ENCODE measurements around the gene PRKCI.

The PRKCI gene

GRCh38 chr3:170309046-170309445 lies 86.8 kb downstream of the PRKCI start:
- Histone ChIP-seq H2AFZ (ENCODE audit: low read depth, low read length) (no peak overlapping the region), H4K20me1 (ENCODE audit: insufficient read depth, low read length) (no peaks in the 10 kb centered on the region), H3K4me1 (ENCODE audit: insufficient read depth, low read length) (no peaks in the 10 kb centered on the region), H3K79me2 (ENCODE audit: insufficient read depth, low read length) (no peaks in the 10 kb centered on the region), H3K27me3 (ENCODE audit: insufficient read depth, low read length, poor library complexity) (no peaks in the 10 kb centered on the region), H3K9ac (ENCODE audit: low read depth, low read length) (no peak overlapping the region), H3K9me3 (ENCODE audit: insufficient read depth, low read length, severe bottlenecking) (no peaks in the 10 kb centered on the region), H3K27ac (ENCODE audit: low read length) (no peak overlapping the region), H3K36me3 (ENCODE audit: insufficient read depth, low read length) (no peaks in the 10 kb centered on the region), H3K4me2 (ENCODE audit: insufficient read depth, low read length) (no peak overlapping the region), H3K4me3 (ENCODE audit: low read depth in 1 of 2, low read length in 2 of 2) (no peak overlapping the region)
- TF ChIP-seq CTCF (IDR thresholded peaks at IDR 0.05; ENCODE audit: borderline replicate concordance, extremely low read depth, low read length, poor library complexity, severe bottlenecking) (no peak), EZH2 (IDR thresholded peaks at IDR 0.05; ENCODE audit: borderline replicate concordance, low read depth, low read length, severe bottlenecking) (no peak)
- no peak for ATAC-seq (ENCODE audit: insufficient read depth, low read depth)
- DNase-seq, result no peak

DNA sequence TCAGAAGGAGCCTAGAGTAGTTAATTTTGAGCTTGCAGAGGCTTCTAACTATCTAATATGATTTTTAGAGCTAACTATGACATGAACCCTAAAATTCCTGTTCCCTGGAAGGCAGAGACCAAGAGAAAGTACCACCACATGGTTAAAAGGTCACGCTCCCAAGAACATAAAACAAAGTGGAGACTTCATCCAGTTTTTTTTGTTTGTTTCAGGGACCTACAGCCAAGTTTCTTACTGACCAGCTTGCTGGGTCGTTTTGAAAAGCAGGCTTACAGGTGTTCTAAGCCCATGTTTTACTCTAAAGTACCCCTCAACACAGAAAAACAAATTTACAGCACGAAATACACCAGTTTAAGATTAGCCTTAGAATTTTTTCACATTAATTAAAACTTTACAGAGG lies 95.7 kb downstream of the PRKCI start:
- Histone ChIP-seq H3K4me1 (ENCODE audit: insufficient read depth, low read length) (no peaks in the 10 kb centered on the region), H3K79me2 (ENCODE audit: insufficient read depth, low read length) (no peaks in the 10 kb centered on the region), H3K27ac (ENCODE audit: low read length) (no peak overlapping the region), H3K9me3 (ENCODE audit: insufficient read depth, low read length, severe bottlenecking) (no peaks in the 10 kb centered on the region), H3K4me2 (ENCODE audit: insufficient read depth, low read length) (no peak overlapping the region), H3K9ac (ENCODE audit: low read depth, low read length) (no peak overlapping the region), H3K36me3 (ENCODE audit: insufficient read depth, low read length) (no peaks in the 10 kb centered on the region), H4K20me1 (ENCODE audit: insufficient read depth, low read length) (no peaks in the 10 kb centered on the region), H3K4me3 (ENCODE audit: low read depth in 1 of 2, low read length in 2 of 2) (no peak overlapping the region), H2AFZ (ENCODE audit: low read depth, low read length) (no peak overlapping the region), H3K27me3 (ENCODE audit: insufficient read depth, low read length, poor library complexity) (no peaks in the 10 kb centered on the region)
- DNase-seq (no peak), ATAC-seq (ENCODE audit: insufficient read depth, low read depth) (no peak)
- TF ChIP-seq CTCF (IDR thresholded peaks at IDR 0.05; ENCODE audit: borderline replicate concordance, extremely low read depth, low read length, poor library complexity, severe bottlenecking), result no peak
- no peak for TF ChIP-seq EZH2 (IDR thresholded peaks at IDR 0.05; ENCODE audit: borderline replicate concordance, low read depth, low read length, severe bottlenecking)

GRCh38 chr3:170320461-170321121 lies 98.4 kb downstream of the PRKCI start:
- DNase-seq, result no peak

More at GRCh38 chr3:170320461-170321121, 98.4 kb downstream of the PRKCI start:
- Histone ChIP-seq H3K27me3 (ENCODE audit: insufficient read depth, low read length, poor library complexity) (no peaks in the 10 kb centered on the region), H3K9ac (ENCODE audit: low read depth, low read length) (no peak overlapping the region), H3K79me2 (ENCODE audit: insufficient read depth, low read length) (no peaks in the 10 kb centered on the region), H3K4me2 (ENCODE audit: insufficient read depth, low read length) (no peak overlapping the region), H3K4me3 (ENCODE audit: low read depth in 1 of 2, low read length in 2 of 2) (no peak overlapping the region), H3K9me3 (ENCODE audit: insufficient read depth, low read length, severe bottlenecking) (no peaks in the 10 kb centered on the region), H3K4me1 (ENCODE audit: insufficient read depth, low read length) (no peaks in the 10 kb centered on the region), H4K20me1 (ENCODE audit: insufficient read depth, low read length) (no peaks in the 10 kb centered on the region), H3K27ac (ENCODE audit: low read length) (no peak overlapping the region), H3K36me3 (ENCODE audit: insufficient read depth, low read length) (no peaks in the 10 kb centered on the region), H2AFZ (ENCODE audit: low read depth, low read length) (no peak overlapping the region)
- ATAC-seq (ENCODE audit: insufficient read depth, low read depth), result no peak
- TF ChIP-seq EZH2 (IDR thresholded peaks at IDR 0.05; ENCODE audit: borderline replicate concordance, low read depth, low read length, severe bottlenecking) (no peak), CTCF (IDR thresholded peaks at IDR 0.05; ENCODE audit: borderline replicate concordance, extremely low read depth, low read length, poor library complexity, severe bottlenecking) (no peak)

All from DND-41 (cell line).